Measurements from ENCODE around the gene ITPKB.

The ITPKB gene

DNA sequence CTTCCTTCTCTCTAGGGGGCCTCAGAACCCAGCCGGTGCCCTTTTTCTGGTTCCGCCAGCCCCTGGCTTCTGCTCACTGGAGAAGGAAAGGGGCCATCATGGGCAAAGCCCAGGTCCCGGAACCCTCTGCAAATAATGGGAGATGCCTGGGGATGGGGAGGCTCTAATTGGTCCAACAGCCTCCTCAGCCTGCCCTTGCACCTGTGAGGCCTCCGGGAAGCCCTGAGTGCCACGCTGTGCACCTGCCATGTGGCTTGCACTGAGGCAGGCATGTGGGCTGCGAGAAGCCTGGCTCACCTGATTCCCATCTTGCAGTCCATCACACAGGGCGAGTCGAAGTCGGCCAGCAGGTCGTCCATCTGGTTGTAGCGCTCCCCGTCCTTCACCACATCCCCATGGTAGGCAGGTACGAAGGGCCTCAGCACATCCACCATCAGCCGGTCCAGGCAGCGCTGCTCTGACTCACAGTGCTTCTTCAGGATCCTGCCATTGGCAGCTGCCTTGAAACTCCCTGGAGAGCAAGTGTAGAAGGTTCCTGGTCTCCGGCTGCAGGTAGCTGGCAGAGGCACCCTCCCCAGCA is 92.1 kb downstream of the ITPKB start:
- no peak overlapping the region for H3K4me3 ChIP-seq (ENCODE audit: low read length)
- TF ChIP-seq, protein P1, sequence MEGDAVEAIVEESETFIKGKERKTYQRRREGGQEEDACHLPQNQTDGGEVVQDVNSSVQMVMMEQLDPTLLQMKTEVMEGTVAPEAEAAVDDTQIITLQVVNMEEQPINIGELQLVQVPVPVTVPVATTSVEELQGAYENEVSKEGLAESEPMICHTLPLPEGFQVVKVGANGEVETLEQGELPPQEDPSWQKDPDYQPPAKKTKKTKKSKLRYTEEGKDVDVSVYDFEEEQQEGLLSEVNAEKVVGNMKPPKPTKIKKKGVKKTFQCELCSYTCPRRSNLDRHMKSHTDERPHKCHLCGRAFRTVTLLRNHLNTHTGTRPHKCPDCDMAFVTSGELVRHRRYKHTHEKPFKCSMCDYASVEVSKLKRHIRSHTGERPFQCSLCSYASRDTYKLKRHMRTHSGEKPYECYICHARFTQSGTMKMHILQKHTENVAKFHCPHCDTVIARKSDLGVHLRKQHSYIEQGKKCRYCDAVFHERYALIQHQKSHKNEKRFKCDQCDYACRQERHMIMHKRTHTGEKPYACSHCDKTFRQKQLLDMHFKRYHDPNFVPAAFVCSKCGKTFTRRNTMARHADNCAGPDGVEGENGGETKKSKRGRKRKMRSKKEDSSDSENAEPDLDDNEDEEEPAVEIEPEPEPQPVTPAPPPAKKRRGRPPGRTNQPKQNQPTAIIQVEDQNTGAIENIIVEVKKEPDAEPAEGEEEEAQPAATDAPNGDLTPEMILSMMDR (conservative IDR thresholded peaks at IDR 0.05; ENCODE audit: low read length): no peak
- no peak for DNase-seq (ENCODE audit: low read depth)

DNA sequence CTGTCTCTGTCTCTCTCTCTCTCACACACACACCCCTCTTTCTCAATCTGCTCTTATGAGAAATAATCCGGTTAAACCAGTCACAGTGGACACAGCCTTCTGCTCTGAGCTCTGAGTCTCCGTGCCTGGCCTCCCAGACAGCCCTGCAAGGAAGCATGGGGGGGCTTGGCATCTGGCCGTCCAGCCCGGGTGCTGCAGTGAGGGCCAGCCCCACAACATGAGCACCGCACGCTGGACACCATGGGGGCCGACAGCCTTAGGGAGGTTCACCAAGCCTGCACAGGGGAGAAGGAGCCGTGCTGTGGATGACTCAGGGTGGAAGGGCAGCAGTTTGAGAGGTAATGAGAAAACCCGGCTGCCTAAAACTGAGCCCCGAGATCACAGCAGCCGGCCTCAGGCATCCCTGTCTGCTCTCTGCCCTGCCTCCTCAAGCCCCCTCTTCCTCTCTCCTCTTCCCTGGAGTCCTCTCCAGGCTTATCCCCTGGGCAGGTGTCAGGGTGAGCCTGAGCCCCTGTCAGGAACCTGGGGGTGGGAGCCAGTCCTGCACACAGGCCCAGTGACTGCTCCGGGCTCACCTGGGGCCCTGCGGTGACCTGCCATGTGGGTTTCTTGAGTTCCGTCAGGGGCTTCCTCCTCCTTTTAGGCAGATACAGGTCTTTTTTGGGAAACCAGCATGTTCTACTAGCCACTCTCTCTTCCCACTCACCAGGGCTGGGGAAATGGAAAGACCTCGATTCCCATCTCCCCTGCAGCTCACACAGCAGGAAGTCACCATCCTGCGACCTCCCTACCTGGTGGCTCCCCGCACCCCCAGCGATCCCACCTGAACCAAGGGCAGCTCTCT is 92.8 kb downstream of the ITPKB start:
- no peak overlapping the region for H3K4me3 ChIP-seq (ENCODE audit: low read length)
- TF ChIP-seq, protein P1 (conservative IDR thresholded peaks at IDR 0.05; ENCODE audit: low read length): no peak
- no peak for DNase-seq (ENCODE audit: low read depth)

DNA sequence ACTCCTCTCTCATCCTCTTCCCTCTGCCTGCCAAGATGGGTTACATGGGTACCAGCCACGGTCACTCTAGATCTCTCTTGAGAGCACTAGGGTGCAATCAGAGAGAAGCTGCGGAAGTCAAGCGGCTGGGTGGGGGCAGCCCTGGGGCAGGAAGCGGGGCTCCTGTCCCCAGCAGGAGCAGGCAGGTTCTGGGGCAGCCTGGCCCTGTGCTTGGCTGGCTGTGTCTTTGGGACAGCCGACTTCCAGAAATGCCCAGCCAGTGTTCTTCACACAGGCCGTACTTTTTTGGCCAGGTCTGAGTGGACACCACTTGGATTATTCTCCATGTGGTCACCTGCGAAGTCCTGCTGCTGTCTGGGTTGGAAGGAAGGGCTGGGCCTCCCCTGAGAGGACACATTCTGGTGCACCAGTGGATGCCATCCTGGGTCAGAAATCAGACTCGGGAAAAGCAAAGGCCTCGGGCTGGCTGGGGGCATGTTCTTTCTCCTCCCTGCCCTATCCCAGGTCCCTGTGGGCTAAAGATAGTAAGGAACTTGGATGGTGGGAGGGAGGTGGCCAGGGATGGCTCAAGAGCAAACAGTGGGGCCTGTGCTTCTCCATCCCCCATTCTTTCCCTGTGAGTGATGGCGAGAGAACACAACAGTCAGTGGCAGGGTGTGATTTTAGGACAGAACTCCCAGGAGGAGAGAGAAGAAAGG is 93.7 kb downstream of the ITPKB start:
- DNase-seq (ENCODE audit: low read depth): no peak
- H3K4me3 ChIP-seq (ENCODE audit: low read length): no peak overlapping the region
- TF ChIP-seq, protein P1 (conservative IDR thresholded peaks at IDR 0.05; ENCODE audit: low read length): no peak

DNA sequence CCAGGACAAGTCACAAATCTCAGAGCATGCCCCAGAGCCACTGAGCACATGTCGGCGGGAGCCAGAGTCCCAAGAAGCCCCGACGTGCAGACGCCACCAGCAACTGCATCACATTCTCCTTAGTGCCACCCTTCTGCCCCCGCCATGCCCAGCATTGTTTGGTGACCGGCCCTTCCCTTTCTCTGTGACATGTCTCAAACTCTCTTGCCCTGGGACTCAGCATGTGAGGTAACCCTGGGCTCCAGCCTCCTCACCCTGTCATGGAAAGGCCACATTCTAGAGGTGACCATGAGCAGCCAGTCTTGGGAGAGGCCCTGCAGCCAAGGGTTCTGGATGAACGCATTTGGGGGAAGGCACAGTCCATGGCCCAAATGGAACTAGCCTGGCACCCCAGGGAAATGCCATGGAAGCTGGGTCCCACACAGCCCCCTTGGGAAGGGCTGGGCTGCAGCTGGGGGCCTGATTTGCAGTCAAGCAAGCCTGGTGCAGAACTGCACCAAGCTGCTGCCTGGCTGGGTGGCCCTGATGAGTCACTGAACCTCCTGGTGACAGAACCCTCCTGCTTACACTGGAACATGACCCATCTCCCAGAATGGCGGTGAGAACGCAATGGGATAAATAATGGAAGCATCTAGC is 94.4 kb downstream of the ITPKB start:
- no peak overlapping the region for H3K4me3 ChIP-seq (ENCODE audit: low read length)

DNA sequence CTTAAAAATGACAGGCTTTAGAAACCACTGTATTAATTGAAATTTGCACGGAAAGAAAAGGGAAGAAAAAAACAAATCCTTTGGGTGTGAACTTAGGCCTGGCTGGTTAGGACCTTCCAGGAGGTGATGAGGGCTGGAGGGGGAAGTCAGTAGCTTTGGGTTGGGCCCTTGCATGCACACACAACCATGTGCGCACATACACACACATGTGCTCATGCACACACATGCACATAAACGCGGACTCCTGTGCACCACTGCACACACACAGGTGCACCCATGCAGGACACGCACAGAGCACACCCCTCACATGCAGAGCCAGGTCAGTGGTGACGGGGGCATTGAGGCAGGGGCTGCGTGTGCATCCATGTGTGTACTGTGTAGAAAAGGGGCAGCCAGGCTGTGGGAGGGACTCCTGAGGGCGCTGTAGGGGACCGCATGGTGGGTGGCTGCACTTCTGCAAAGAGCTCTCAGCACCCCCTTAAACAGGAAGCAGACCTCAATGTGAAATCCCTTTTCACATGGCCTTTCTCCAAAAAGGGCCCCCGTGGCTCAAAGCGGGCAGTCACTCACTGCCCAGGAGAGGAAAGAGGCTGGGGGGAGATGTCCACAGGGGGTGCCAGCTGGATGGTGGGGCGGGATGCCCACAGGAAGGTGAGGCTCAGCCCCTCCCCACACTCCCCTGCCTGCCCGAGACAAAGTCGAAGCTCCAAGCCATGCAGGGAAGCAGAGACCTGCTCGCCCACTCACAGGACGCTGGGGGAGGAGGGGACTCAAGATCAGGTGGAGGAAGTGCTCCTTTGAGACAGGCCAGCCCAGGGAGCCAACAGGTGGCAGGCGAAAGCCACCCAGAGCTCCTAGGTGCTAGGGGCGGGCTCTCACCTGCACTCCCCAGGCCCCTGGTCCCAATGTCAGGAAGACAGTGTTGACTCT is 95.2 kb downstream of the ITPKB start:
- TF ChIP-seq, protein P1 (conservative IDR thresholded peaks at IDR 0.05; ENCODE audit: low read length): no peak
- H3K4me3 ChIP-seq (ENCODE audit: low read length): no peak overlapping the region
- no peak for DNase-seq (ENCODE audit: low read depth)

More for the DNA sequence above, 94.4 kb downstream of the ITPKB start:
- TF ChIP-seq, protein P1 (conservative IDR thresholded peaks at IDR 0.05; ENCODE audit: low read length): no peak
- no peak for DNase-seq (ENCODE audit: low read depth)

DNA sequence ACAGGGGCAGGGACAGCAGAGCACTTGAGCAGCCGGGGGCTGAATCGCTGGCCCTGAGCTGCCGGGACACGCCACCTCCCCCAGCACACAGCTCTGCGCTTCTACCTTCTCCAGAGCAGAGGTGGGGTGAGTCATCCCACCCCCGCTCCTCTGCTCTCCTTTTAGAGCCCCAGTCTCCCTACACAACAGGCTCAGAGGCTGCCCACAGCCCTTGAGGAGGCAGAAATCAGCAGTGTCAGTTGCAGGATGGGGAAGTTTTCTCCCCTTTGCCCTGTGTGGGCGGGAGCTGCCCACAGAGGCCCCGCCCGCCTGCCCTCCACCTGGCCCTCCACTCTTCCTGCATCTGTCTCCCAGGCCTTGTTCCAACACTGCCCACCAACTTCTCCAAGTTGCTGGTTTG is 95.9 kb downstream of the ITPKB start:
- no peak overlapping the region for H3K4me3 ChIP-seq (ENCODE audit: low read length)
- no peak for DNase-seq (ENCODE audit: low read depth)
- TF ChIP-seq, protein P1 (conservative IDR thresholded peaks at IDR 0.05; ENCODE audit: low read length): no peak
